ENCODE measurements around the gene RPS17. TPM values are rescaled to one million over a fixed set of nuclear protein-coding genes. Genes with fewer than 3 reads are reported as not detected.

Gene RPS17
- total RNA-seq, 1 experiment from 2014 or later = 1,749 TPM

DNA sequence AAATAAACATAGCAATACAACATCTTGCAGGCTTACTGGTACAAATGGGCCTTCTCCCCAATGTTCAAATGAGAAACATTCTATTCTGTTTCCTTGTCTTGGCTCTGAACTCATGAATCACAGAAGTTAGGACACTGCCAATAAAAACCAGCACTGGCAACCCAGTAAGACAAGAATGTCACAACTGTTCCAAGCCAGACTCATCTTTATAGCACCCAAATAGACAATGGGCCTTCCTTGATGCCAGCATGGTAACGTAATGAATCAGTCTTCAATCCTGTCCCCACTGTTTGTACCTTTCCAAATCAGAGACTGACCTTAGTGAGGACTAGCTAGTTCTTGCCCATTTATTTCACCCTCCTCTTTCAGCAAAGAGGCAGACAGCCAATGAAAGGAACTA is 14.1 kb upstream of the RPS17 start:
- Histone ChIP-seq H3K27me3 (replicated peaks; ENCODE audit: insufficient read depth, low read depth, low read length, poor library complexity) (peaks cover 48% of the 10 kb centered on the region), H3K9me3 (ENCODE audit: low read depth, low read length, poor library complexity, severe bottlenecking) (no peaks in the 10 kb centered on the region), H3K4me3 (ENCODE audit: low read depth, low read length, poor library complexity, severe bottlenecking) (no peak overlapping the region), H3K4me1 (ENCODE audit: insufficient read depth, low read length, poor library complexity, severe bottlenecking) (no peaks in the 10 kb centered on the region), H3K27ac (ENCODE audit: low read depth, low read length, poor library complexity, severe bottlenecking) (no peak overlapping the region), H3K36me3 (ENCODE audit: insufficient read depth, low read length, poor library complexity, severe bottlenecking) (no peaks in the 10 kb centered on the region)
- CTCF ChIA-PET = no interaction called here
- intact Hi-C loops (cut with micrococcal nuclease; ENCODE audit: unreplicated experiment) = no loop called here
- no TSS peak for BruUV-seq (replicated peaks)
- DNase-seq (ENCODE audit: low spot score) = no peak
- POLR2A ChIA-PET (ENCODE audit: low non-redundant PET) = no interaction called here
- no peak for TF ChIP-seq EZH2 (IDR thresholded peaks at IDR 0.05; ENCODE audit: borderline replicate concordance, low read depth, low read length, poor library complexity, severe bottlenecking)
- TF ChIP-seq, protein P1, sequence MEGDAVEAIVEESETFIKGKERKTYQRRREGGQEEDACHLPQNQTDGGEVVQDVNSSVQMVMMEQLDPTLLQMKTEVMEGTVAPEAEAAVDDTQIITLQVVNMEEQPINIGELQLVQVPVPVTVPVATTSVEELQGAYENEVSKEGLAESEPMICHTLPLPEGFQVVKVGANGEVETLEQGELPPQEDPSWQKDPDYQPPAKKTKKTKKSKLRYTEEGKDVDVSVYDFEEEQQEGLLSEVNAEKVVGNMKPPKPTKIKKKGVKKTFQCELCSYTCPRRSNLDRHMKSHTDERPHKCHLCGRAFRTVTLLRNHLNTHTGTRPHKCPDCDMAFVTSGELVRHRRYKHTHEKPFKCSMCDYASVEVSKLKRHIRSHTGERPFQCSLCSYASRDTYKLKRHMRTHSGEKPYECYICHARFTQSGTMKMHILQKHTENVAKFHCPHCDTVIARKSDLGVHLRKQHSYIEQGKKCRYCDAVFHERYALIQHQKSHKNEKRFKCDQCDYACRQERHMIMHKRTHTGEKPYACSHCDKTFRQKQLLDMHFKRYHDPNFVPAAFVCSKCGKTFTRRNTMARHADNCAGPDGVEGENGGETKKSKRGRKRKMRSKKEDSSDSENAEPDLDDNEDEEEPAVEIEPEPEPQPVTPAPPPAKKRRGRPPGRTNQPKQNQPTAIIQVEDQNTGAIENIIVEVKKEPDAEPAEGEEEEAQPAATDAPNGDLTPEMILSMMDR (conservative IDR thresholded peaks at IDR 0.05; ENCODE audit: low read depth, low read length) = no peak

DNA sequence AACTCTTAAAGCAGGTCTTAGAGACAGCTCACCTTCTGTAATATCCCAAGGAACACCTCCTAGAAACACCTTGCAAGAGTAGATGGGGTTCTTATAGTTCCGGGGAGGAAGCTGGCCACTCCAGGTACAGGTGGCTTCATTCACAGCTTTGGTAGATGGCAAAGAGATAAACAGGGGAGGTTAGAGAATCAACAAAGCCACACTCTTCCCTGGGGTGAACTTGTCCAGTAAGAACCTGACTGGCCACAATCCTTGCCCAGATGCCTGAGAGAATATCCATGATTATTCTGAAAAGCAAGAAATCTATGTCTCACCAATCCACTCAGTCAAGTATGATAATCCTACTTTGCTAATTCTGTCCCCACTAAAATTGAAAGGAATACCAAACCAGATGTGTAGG is 13.6 kb upstream of the RPS17 start:
- Histone ChIP-seq H3K27me3 (replicated peaks; ENCODE audit: insufficient read depth, low read depth, low read length, poor library complexity) (peaks cover 46% of the 10 kb centered on the region), H3K4me1 (ENCODE audit: insufficient read depth, low read length, poor library complexity, severe bottlenecking) (no peaks in the 10 kb centered on the region), H3K27ac (ENCODE audit: low read depth, low read length, poor library complexity, severe bottlenecking) (no peak overlapping the region), H3K36me3 (ENCODE audit: insufficient read depth, low read length, poor library complexity, severe bottlenecking) (no peaks in the 10 kb centered on the region), H3K4me3 (ENCODE audit: low read depth, low read length, poor library complexity, severe bottlenecking) (no peak overlapping the region), H3K9me3 (ENCODE audit: low read depth, low read length, poor library complexity, severe bottlenecking) (no peaks in the 10 kb centered on the region)
- DNase-seq (ENCODE audit: low spot score) = no peak
- ChIA-PET CTCF (no interaction called here), POLR2A (ENCODE audit: low non-redundant PET) (no interaction called here)
- intact Hi-C loops (cut with micrococcal nuclease; ENCODE audit: unreplicated experiment) = no loop called here
- TF ChIP-seq, protein P1 (conservative IDR thresholded peaks at IDR 0.05; ENCODE audit: low read depth, low read length) = no peak
- TF ChIP-seq EZH2 (IDR thresholded peaks at IDR 0.05; ENCODE audit: borderline replicate concordance, low read depth, low read length, poor library complexity, severe bottlenecking) = no peak
- no TSS peak for BruUV-seq (replicated peaks)

DNA sequence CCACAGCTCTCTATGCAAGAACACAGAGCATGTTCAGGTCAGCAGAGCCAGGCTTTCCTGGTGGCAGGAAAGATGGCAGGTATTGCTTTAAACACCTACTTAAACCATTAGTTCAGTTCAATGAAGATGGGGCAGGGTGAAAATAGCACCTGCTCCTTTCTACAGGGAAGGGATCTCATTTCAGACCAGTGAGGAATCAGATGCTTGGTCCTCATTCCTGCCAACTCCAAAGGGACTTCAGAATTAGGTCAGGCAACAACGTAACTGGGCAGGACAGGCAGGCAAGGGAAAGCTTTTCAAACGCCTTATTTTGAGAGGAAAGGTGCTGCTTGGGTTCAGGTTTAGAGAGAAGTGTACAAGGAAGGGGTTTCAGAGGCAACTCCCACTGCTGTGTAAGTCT is 12.6 kb upstream of the RPS17 start:
- ChIA-PET CTCF (no interaction called here), POLR2A (ENCODE audit: low non-redundant PET) (no interaction called here)
- no peaks in the 10 kb centered on the region for H3K36me3 ChIP-seq (ENCODE audit: insufficient read depth, low read length, poor library complexity, severe bottlenecking)
- intact Hi-C loops (cut with micrococcal nuclease; ENCODE audit: unreplicated experiment) = no loop called here
- no peaks in the 10 kb centered on the region for H3K4me1 ChIP-seq (ENCODE audit: insufficient read depth, low read length, poor library complexity, severe bottlenecking)
- no peak overlapping the region for H3K27ac ChIP-seq (ENCODE audit: low read depth, low read length, poor library complexity, severe bottlenecking)
- DNase-seq (ENCODE audit: low spot score) = no peak
- TF ChIP-seq, protein P1 (conservative IDR thresholded peaks at IDR 0.05; ENCODE audit: low read depth, low read length) = no peak
- TF ChIP-seq EZH2 (IDR thresholded peaks at IDR 0.05; ENCODE audit: borderline replicate concordance, low read depth, low read length, poor library complexity, severe bottlenecking) = no peak
- H3K9me3 ChIP-seq (ENCODE audit: low read depth, low read length, poor library complexity, severe bottlenecking) = no peaks in the 10 kb centered on the region
- H3K27me3 ChIP-seq (replicated peaks; ENCODE audit: insufficient read depth, low read depth, low read length, poor library complexity) = peaks cover 44% of the 10 kb centered on the region
- no TSS peak for BruUV-seq (replicated peaks)
- H3K4me3 ChIP-seq (ENCODE audit: low read depth, low read length, poor library complexity, severe bottlenecking) = no peak overlapping the region
